K562 (cell line): ENCODE data around the gene MINDY3. TPM values are rescaled to one million over a fixed set of nuclear protein-coding genes. Genes with fewer than 3 reads are reported as not detected.
"Not testable (repeated sequence)": the region's sequence is repeated elsewhere in the genome, so short reads cannot be mapped to it uniquely, and the experiment has no call there.

ENCODE experiments used
- ATAC-seq: fragments of 200-7000 bp; cut with Tn5 transposase; 3 replicates; pipeline ENCODE4 v1.9.1; 2020; ENCODE audit warnings: moderate library complexity
- BruUV-seq: library from RNA; stranded (reverse); fragments of 400-500 nt; replicated peaks from 2 replicates; lab custom pipeline; 2021; lab: Mats Ljungman, UMichigan
- CTCF ChIA-PET: fragments of 300-600 bp; formaldehyde crosslinking; extraction: SDS; loops from one replicate; lab custom pipeline; 2021; ENCODE audit warnings: low intra/inter-chr PET ratio; lab: Yijun Ruan, JAX
- POLR2A ChIA-PET: fragments of 300-600, 350-650 bp; sonication (Branson Sonifier 250); formaldehyde crosslinking; extraction: SDS; loops from one replicate; lab custom pipeline; 2021; ENCODE audit warnings: antibody characterized with exemption, inconsistent platforms; lab: Yijun Ruan, JAX
- DNase-seq, 4 experiments: peaks; one replicate each; pipeline versions ENCODE4 v3.0.0 to v3.0.0-alpha.2; 2011 to 2018; ENCODE audit warnings: low spot score in 3 of 4, mixed read lengths in 3 of 4; ENCODE audit errors: extremely low read depth in 1 of 4
- FAIRE-seq: peaks from 2 replicates; lab custom pipeline; 2011; peaks lifted over from hg19 to GRCh38; lab: Jason Lieb, UNC
- H2AFZ ChIP-seq: 2 replicates; pipeline ENCODE4 v1.6.0; 2011; ENCODE audit warnings: low read depth, low read length, control low read depth, inconsistent platforms
- H3K27ac ChIP-seq: fragments of 200-600 bp; 3 replicates; pipeline ENCODE4 v1.8.0; 2011; ENCODE audit warnings: low read depth, mild to moderate bottlenecking, control low read depth, inconsistent platforms, low read length, moderate library complexity, mixed read lengths; ENCODE audit errors: extremely low read depth
- H3K27me3 ChIP-seq, 2 experiments: fragments of 300-600 bp in 1 of 2; 2 replicates in 1 of 2; 3 replicates in 1 of 2; pipeline versions ENCODE4 v1.6.0 to v1.8.0; 2011; ENCODE audit warnings: inconsistent platforms in 2 of 2, low read length in 2 of 2, mild to moderate bottlenecking in 1 of 2, mixed read lengths in 1 of 2, moderate library complexity in 1 of 2; ENCODE audit not compliant: control insufficient read depth in 2 of 2, insufficient read depth in 2 of 2
- H3K36me3 ChIP-seq: fragments of 300-600 bp; 3 replicates; pipeline ENCODE4 v1.8.0; 2011; ENCODE audit warnings: mild to moderate bottlenecking, low read length, inconsistent platforms; ENCODE audit not compliant: control insufficient read depth, insufficient read depth
- H3K4me1 ChIP-seq, 2 experiments: fragments of 200-600 bp in 1 of 2; replicated peaks in 1 of 2; 2 replicates in 1 of 2; 3 replicates in 1 of 2; pipeline versions ENCODE4 v1.5.1 to v1.8.0; 2011; ENCODE audit warnings: inconsistent platforms in 2 of 2, low read length in 2 of 2, mild to moderate bottlenecking in 1 of 2, mixed read lengths in 1 of 2, moderate library complexity in 1 of 2; ENCODE audit not compliant: control insufficient read depth in 2 of 2, insufficient read depth in 2 of 2
- H3K4me2 ChIP-seq: 2 replicates; pipeline ENCODE4 v1.6.1; 2011; ENCODE audit warnings: low read length, control low read depth, inconsistent platforms, mixed read lengths; ENCODE audit not compliant: insufficient read depth
- H3K4me3 ChIP-seq: fragments of 200-600 bp; sonication (generic), shearing (Covaris generic); 2 replicates; pipeline ENCODE4 v1.5.1; 2016; ENCODE audit warnings: control low read depth, inconsistent platforms
- H3K79me2 ChIP-seq: fragments of 200-600 bp; 3 replicates; pipeline ENCODE4 v1.8.0; 2011; ENCODE audit warnings: low read length, inconsistent platforms; ENCODE audit not compliant: control insufficient read depth, insufficient read depth
- H3K9ac ChIP-seq, 2 experiments: 2 replicates each; pipeline versions ENCODE4 v1.6.0 to v1.6.1; 2011; ENCODE audit warnings: low read depth in 2 of 2, low read length in 2 of 2, control low read depth in 1 of 2, inconsistent platforms in 1 of 2, mild to moderate bottlenecking in 1 of 2, mixed read lengths in 1 of 2; ENCODE audit not compliant: insufficient read depth in 1 of 2
- H3K9me1 ChIP-seq: one replicate; pipeline ENCODE4 v1.6.0; 2011; ENCODE audit warnings: inconsistent platforms, mild to moderate bottlenecking, low read length, moderate library complexity; ENCODE audit not compliant: control insufficient read depth, insufficient read depth
- H3K9me3 ChIP-seq: replicated peaks from 2 replicates; pipeline ENCODE4 v1.5.1; 2011; ENCODE audit warnings: low read depth, low read length, inconsistent platforms; ENCODE audit not compliant: control insufficient read depth, insufficient read depth
- H4K20me1 ChIP-seq: replicated peaks from 2 replicates; pipeline ENCODE4 v1.6.1; 2011; ENCODE audit warnings: low read length, inconsistent platforms, mixed read lengths; ENCODE audit not compliant: control insufficient read depth, insufficient read depth
- CBX1 ChIP-seq: sonication (generic); IDR thresholded peaks from 2 replicates; pipeline ENCODE4 v1.6.1; 2016; ENCODE audit warnings: antibody characterized with exemption, low read depth, mild to moderate bottlenecking
- CBX3 ChIP-seq, 2 experiments: IDR thresholded peaks; 1 replicate in 1 of 2; 2 replicates in 1 of 2; pipeline ENCODE4 v1.6.1; 2012; ENCODE audit warnings: inconsistent platforms in 2 of 2, low read length in 2 of 2, borderline replicate concordance in 1 of 2, control low read depth in 1 of 2
- TRIM28 ChIP-seq: fragments of 450-650 bp; IDR thresholded peaks from 2 replicates; pipeline ENCODE4 v1.6.1; 2017
- YY1 ChIP-seq, 3 experiments: IDR thresholded peaks; 2 replicates each; pipeline ENCODE4 v1.6.1; 2011; ENCODE audit warnings: low read length in 2 of 3, mild to moderate bottlenecking in 2 of 3, moderate library complexity in 2 of 3, borderline replicate concordance in 1 of 3, control low read depth in 1 of 3, low read depth in 1 of 3; ENCODE audit not compliant: insufficient read depth in 3 of 3, insufficient replicate concordance in 2 of 3, control insufficient read depth in 1 of 3, insufficient read length in 1 of 3; ENCODE audit errors: extremely low read depth in 1 of 3
- ZBTB33 ChIP-seq: sonication (generic); formaldehyde crosslinking; IDR thresholded peaks from 2 replicates; pipeline ENCODE4 v1.8.1; 2023; ENCODE audit warnings: mild to moderate bottlenecking, missing genetic modification reagents
- ZNF280A ChIP-seq: fragments of 450-650 bp; IDR thresholded peaks from 2 replicates; pipeline ENCODE4 v1.6.1; 2018; ENCODE audit warnings: mild to moderate bottlenecking, low read depth; ENCODE audit not compliant: partially characterized antibody
- WGBS: fragments of 100-300 bp; shearing (Covaris generic); methylation state at CpG from one replicate; pipeline ENCODE4 v1.1.6; 2016; ENCODE audit warnings: low coverage, mixed read lengths; ENCODE audit not compliant: insufficient coverage; ENCODE audit errors: missing lambda C conversion rate; 5-methylcytosine and 5-hydroxymethylcytosine counted together
- in situ Hi-C: fragments of 300-500 bp; cut with MboI; formaldehyde crosslinking; loops from 4 replicates; pipeline ENCODE4 v1.15.0; 2018; ENCODE audit warnings: inconsistent platforms, mixed read lengths
- intact Hi-C: fragments of 100-400 bp; cut with micrococcal nuclease; formaldehyde crosslinking; loops from 2 replicates; pipeline ENCODE4 v1.14.2; 2022
- polyA plus RNA-seq, 8 experiments: library from polyadenylated mRNA; depleted of rRNA in 4 of 8; stranded (reverse) in 5 of 8; unstranded in 3 of 8; fragments of >200 nt; fragmentation: Nextera tagmentation in 2 of 8; fragmentation: Illumina TruSeq in 1 of 8; extraction: Ambion mirVana in 2 of 8; extraction: Trizol in 1 of 8; gene quantifications; 2 replicates each; pipeline versions ENCODE4 v1.2.1 to v1.2.3, GENCODE V29; 2011 to 2014; ENCODE audit warnings: inconsistent platforms in 1 of 8, missing spikeins in 1 of 8
- total RNA-seq, 7 experiments: library from RNA; depleted of rRNA in 6 of 7; stranded (reverse); fragments of >200 nt in 6 of 7; fragmentation: Illumina TruSeq in 2 of 7; extraction: Trizol in 2 of 7; gene quantifications; 2 replicates each; pipeline versions ENCODE4 v1.2.1 to v1.2.3, GENCODE V29; 2011 to 2021; ENCODE audit warnings: low replicate concordance in 1 of 7

MINDY3 gene
- total and polyA plus RNA-seq, 9 of the 15 experiments (the other 6 are each of a cell fraction or from before 2014, with no cell fraction given), result 14.0 to 35.9 (median 23.6) TPM

GRCh38 chr10:15850337-15850978 lies 9.8 kb downstream of the MINDY3 start:
- POLR2A ChIA-PET, result interaction anchor here (0.5 kb wide), 1 partner anchor 415 kb away, joined by 3 read pairs; no protein-coding TSS in a partner anchor
- peaks cover 75% of the 10 kb centered on the region for H3K79me2 ChIP-seq

More at GRCh38 chr10:15850337-15850978, 9.8 kb downstream of the MINDY3 start:
- peak; percentile 83 for TF ChIP-seq ZBTB33
- TF ChIP-seq ZNF280A, result peak; percentile 63
- TF ChIP-seq CBX1, result 0 out of 2 replicates have a peak, but pooled peaks have one; percentile 14
- peak in 1 of 3 experiments; percentile 20 for TF ChIP-seq YY1 (IDR thresholded peaks at IDR 0.05; ENCODE audit: borderline replicate concordance in 1 of 3, control insufficient read depth in 1 of 3, extremely low read depth in 1 of 3, insufficient read depth in 3 of 3, insufficient read length in 1 of 3, insufficient replicate concordance in 2 of 3, low read depth in 1 of 3, low read length in 2 of 3)
- TF ChIP-seq CBX3 (IDR thresholded peaks at IDR 0.05; ENCODE audit: borderline replicate concordance in 1 of 2, low read length in 2 of 2), result 0 out of 3 replicates have a peak, but pooled peaks of 1 of the 2 experiments have one; percentile 55
- TF ChIP-seq TRIM28, result 0 out of 2 replicates have a peak, but pooled peaks have one; percentile 47
- H3K27me3 ChIP-seq, H2AFZ ChIP-seq, ATAC-seq, in situ Hi-C loops, H3K9me3 ChIP-seq, DNase-seq, H3K9me1 ChIP-seq, intact Hi-C loops, H3K27ac ChIP-seq, FAIRE-seq, H3K4me2 ChIP-seq, H4K20me1 ChIP-seq, H3K4me1 ChIP-seq, H3K9ac ChIP-seq, BruUV-seq, H3K4me3 ChIP-seq, CTCF ChIA-PET: not testable (repeated sequence)
- WGBS, result 79% methylated on average over 9 of the region's 9 CpGs
- peaks cover 32% of the 10 kb centered on the region; the same call in 2 of the 3 replicates for H3K36me3 ChIP-seq
